Activated CD4-positive, alpha-beta T cell treated with anti-CD3 and anti-CD28 coated beads, Interleukin-2, amount 50 U/mL, for 16 hours (primary cell): ENCODE results near the gene ERMARD.

ENCODE experiments used
- DNase-seq: peaks from one replicate; pipeline ENCODE4 v3.0.0-alpha.2; 2020

Gene ERMARD

DNA sequence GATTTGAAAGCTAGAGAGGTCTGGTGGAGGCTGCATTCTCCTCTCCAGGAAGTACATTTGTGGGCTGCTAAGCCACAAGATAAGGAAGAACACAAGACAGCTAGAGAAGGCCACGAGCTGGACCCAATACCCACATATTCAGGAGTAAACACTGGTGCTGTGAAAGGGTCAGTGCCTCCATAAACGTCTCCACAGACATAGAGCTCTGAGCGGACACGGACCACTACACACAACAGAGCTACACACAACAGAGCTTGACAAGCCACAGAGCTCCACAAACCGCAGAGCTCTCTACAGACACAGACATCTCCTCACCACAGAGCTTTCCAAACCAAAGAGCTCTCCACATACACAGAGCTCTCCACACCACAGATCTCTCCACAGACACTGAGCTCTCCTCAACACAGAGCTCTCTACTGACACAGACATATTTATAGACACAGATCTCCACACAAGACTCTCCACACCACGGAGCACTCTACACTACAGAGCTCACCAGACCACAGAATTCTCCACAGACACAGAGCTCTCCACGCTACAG is 51.9 kb downstream of the ERMARD start:
- DNase-seq, result peak; percentile 18

DNA sequence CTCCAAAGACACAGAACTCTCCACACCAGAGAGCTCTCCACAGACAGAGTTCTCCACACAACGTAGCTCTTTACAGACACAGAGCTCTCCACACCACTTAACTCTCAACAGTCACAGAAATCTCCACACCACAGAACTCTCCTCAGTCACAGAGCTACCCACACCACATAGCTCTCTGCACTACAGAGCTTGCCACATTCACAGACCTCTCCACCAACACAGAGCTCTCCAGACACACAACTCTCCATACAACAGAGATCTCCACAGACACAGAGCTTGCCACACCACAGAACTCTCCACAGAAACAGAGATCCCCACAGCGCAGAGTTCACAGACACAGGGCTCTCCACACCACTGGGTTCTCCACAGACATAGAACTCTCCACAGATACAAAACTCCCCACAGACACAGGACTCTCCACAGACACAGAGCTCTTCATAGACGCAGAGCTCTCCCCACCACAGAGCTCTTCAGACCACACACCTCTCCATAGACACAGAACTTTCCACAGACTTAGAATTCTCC is 52.5 kb downstream of the ERMARD start:
- no peak for DNase-seq

DNA sequence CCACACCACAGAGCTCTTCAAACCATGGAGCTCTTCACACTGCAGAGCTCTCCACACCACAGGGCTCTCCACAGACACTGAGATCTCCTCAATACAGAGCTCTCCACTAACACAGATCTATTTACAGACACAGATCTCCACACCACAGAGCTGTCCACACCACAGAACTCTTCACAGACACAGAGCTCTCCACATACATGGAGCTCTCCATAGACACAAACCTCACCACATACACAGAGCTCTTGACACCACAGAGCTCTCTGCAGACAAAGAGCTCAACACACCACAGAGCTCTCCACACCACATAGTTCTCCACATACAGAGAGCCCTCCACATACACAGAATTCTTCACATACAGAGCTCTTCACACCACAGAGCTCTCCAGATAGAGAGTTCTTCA is 53.0 kb downstream of the ERMARD start:
- no peak for DNase-seq

DNA sequence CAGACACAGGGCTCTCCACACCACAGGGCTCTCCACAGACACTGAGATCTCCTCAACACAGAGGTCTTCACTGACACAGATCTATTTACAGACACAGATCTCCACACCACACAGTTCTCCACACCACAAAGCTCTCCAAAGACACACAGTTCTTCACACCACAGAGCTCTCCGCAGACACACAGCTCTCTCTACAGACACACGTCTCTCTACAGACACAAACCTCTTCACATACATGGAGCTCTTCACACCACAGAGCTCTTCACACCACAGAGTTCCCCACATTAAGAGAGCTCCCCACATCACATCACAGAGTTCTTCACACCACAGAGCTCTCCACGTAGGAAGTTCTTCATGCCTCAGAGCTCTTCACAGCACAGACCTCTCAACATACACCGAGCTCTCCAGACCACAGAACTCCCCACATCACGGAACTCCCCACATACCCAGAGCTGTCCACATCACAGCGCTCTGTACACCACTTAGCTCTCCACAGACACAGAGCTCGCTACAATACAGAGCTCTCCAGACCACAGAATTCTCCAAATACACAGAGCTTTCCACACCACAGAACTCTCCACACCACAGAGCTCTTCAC is 53.9 kb downstream of the ERMARD start:
- DNase-seq, result no peak

DNA sequence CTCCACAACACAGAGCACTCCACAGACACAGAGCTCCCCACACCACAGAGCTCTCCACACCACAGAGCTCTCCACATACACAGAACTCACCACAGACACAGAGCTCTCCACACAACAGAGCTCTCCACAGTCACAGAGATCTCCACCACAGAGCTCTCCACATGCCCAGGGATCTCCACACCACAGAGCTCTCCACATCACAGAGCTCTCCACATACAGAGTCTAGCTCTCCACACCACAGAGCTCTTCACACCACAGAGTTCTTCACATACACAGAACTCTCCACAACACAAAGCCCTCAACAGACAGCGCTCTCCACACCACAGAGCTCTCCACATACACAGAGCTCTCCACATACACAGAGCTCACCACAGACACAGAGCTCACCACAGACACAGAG is 55.3 kb downstream of the ERMARD start:
- DNase-seq, result no peak

DNA sequence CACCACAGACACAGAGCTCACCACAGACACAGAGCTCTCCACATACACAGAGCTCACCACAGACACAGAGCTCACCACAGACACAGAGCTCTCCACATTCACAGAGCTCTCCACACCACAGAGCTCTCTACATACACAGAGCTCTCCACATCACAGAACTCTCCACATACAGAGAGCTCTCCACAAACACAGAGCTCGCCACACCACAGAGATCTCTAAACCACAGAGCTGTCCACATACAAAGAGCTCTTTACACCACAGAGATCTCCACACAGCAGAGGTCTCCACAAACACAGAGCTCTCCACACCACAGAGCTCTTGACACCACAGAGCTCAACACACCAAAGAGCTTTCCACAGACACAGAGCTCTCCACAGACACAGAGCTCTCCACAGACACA is 55.8 kb downstream of the ERMARD start:
- no peak for DNase-seq

DNA sequence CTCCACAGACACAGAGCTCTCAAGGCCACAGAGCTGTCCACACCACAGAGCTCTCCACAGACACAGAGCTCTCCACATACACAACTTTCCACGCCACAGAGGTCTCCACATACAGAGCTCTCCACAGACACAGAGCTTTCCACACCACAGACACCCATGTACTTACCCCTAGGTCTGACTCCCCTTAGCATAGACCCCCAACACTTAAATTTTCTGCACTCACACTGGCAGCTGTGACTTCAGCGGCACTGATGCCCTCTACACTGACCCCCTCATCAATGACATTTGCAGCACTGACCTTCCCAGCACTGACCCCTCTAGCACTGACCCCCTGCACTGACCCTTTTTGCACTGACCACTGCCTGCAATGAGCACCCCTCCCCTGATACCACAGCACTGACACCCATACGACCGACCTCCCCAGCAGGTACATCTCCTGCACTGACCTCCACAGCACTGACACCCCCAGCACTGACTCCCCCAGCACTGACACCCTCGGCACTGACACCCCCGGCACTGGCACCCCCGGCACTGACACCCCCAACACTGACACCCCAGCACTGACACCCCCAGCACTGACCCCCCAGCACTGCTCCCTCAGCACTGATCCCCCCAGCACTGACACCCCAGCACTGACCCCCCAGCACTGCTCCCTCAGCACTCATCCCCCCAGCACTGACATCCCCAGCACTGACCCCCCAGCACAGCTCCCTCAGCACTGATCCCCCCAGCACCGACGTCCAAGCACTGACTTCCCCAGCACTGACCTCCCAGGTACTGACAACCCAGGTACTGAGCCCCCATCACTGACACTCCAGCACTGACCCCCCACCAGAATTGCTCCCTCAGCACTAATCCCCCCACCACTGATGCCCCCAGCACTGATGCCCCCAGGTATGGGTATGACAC is 56.5 kb downstream of the ERMARD start:
- DNase-seq, result no peak

DNA sequence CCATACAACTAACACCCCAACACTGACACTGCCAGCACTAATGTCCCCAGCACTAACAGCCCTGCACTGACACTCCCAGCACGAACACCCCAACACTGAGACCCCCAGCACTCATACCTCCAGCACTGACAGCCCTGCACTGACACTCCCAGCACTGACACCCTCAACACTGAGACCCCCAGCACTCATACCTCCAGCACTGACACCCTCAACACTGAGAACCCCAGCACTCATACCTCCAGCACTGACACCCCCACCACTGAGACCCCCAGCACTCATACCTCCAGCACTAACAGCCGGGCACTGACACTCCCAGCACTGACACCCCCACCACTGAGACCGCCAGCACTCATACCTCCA is 57.2 kb downstream of the ERMARD start:
- DNase-seq, result no peak

DNA sequence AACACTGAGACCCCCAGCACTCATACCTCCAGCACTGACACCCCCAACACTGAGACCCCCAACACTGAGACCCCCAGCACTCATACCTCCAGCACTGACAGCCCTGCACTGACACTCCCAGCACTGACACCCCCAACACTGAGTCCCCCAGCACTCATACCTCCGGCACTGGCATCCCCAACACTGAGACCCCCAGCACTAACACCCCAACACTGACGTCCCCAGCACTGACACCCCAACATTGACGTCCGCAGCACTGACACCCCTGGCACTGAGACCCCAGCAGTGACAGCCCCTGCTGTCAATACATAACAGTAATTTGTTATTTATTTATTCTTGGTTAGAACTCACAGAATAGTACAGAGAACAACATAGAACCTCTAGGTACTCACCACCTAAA is 58.0 kb downstream of the ERMARD start:
- no peak for DNase-seq

DNA sequence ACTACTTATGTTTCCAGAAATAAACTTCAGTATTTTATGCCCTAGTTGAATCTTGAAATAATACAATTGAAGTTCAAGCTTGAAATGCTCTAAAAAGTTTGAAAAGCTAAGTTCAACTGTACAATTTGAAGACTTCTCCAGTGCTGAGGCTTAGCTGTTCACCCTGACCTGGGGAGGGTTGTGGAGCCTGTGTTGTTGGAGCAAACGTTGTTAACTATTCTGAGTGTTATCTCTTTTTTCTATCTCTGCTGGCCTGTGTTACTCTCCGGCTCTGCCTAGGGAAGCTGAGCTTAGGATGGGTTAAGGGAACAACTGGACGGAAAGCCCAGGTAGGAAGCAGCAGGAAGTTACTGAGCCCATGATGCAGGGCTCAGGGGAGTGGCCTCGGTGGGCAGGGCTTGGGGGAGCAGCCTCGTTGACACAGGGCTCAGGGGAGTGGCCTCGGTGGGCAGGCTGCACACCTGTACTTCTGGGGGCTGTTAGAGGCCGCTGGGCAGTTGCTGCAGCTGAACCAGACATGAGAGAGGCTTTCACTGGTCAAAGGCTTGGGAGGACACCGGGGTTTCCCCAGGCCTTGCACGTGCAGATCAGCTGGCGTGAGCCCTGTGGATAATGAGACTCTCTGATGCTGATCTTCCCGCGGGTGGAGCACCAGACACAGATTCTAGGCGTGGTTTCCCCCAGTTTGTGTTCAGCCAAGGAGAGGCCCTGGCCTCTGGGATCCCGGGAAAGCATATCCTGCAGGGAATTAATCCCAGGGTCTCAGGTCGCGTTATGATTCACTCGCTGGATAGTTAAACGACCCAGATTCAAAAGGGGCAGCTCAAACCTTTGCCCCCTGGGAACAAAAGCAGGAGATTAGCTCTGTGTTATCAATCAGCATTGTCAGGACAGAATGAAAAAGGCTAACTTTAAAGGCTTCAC is 58.9 kb downstream of the ERMARD start:
- DNase-seq, result no peak

DNA sequence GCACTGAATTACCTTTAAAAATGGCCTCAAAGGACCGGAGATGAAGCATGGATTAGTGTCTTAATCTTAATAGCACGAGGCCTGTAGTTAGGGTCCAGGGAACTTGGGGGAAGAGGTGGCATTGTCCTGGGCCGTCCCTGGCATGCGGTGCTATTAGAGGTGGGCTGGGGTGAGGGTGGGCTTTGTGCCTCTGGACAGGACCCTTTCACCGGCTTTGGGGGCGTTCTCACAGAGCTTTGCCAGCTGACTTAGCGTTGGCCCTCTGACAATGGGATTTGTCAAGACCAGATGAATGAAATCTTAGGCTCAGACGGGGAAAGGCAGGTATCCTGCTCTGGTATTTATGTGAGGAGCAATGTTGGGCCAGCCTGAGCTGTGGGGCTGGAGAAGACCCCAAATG is 59.6 kb downstream of the ERMARD start:
- DNase-seq, result no peak

DNA sequence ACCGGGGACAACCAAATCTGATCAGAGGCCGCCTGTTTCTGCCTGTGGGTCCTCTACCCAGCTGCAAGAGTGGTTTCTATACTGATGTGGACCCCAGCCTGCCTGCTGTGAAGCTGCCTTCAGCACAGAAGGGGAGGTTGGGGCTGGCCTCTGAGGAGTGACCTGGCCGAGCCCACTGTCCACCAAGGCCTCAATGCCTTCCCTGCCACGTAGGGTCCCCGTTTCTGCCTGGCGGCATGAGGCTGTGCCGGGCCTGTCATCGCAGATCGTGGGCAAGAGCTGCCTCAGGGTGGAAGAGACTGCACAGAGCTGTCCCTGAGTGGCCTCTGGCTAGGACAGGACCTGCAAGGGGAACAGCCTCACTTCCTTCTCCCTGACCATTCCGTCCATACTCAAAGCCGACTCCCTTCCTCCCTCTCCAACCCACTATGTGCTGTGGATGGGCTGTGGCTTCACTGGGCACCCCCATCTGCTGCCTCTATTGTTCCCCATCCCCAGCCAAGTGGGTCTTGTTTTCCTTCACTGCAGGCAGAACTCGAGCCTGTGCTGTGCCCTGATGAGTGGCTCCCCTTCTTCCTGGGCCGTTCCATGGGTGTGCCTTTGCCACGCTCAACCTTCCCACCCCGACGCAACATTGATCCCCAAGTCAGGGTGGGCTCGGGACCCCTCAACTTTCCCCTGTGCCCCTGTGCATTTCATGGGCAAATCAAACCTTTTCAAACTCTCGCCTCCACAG is 60.3 kb downstream of the ERMARD start:
- no peak for DNase-seq

DNA sequence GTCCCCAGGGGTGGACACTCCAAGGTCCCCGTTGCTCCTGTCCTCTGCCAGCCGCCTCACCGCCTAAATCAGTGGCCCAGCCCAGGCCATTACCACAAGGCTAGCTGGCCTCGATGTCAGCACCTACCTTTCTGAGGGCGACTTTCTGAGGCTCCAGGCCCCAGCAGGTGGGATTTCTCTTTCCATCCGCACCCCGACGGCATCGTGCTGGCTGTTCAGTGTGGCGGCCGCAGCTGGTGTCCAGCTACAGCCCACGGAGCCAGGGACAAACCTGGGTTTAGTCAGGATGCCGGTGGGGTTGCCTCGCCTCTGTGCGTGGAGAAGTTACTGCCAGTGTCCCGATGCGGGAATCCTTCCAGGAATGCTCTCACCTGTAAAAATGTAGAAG is 60.8 kb downstream of the ERMARD start:
- DNase-seq, result no peak

DNA sequence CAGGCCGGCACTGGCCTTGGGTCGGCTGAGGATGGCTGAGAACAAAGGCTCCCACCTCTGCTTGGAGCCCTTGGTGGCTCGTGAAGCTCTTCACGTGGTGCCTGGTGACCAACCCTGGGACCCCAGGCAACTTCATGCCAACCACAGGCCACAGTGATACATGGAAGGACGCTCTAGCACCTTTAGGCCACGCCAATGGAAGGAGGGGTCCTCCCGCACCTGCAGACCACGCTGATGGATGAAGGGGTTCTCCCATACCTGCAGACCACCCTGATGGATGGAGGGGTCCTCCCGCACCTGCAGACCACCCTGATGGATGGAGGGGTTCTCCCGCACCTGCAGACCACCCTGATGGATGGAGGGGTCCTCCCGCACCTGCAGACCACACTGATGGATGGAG is 62.5 kb downstream of the ERMARD start:
- no peak for DNase-seq

DNA sequence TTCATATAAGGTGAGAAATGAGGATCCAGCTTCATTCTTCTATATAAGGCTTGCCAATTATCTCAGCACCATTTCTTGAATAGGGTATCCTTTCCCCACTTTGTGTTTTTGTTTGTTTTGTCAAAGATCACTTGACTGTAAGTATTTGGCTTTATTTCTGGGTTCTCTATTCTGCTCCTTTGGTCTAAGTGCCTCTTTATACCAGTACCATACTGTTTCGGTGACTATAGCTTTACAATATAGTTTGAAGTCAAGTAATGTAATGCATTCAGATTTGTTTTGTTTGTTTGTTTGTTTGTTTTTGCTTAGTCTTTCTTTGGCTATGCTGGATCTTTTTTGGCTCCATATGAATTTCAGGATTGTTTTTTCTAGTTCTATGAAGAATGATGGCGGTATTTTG is 64.6 kb downstream of the ERMARD start:
- no peak for DNase-seq

DNA sequence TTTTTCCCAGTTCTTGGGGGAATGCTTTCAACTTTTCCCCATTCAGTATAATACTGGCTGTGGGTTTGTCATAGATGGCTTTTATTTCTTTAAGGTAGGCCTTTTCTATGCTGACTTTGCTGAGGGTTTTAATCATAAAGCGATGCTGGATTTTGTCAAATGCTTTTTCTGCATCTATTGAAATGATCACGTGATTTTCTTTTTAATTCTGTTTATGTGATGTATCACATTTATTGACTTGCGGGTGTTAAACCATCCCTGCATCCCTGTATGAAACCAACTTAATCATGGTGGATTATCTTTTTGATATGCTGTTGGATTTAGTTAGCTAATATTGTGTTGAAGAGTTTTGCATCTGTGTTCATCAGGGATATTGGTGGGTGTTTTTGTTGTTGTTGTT is 65.6 kb downstream of the ERMARD start:
- no peak for DNase-seq

DNA sequence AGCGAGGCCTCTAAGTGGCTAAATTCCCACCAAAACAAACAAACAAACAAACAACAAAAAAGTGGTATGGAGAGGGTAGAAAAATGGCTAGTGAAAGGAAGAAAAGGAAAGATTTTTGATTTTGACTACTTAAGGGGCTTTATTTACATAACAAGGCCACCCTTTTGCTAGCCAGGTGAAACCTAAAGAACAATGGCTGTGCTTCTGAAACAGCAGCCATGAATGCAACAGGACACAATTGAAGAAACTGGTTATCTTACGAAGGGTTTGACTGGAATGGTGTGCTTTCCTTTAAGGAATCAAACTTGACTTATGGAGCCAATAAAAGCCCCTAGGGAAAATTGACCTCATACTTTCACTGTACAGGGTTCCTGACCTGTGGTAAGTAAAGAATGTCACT is 68.9 kb downstream of the ERMARD start:
- no peak for DNase-seq

DNA sequence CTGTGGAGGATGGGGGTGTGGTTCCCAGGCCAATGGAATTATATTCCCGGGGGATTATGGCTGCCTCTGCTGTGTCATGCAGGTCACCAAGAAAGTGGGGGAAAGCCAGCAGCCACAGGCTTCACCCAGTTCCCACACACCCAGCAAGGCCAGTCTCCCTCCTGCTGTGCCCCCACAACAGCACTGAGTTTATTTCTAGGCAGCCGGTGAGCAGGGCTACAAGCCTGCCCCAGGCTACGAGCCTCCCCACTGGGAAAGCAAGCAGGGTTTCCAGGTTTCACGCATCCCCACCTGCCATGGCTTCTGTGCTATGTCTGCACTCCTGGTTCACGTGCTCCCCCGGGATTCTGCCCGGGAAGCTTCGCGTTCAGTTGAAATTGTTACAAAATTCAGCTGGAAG is 72.6 kb downstream of the ERMARD start:
- DNase-seq, result no peak

DNA sequence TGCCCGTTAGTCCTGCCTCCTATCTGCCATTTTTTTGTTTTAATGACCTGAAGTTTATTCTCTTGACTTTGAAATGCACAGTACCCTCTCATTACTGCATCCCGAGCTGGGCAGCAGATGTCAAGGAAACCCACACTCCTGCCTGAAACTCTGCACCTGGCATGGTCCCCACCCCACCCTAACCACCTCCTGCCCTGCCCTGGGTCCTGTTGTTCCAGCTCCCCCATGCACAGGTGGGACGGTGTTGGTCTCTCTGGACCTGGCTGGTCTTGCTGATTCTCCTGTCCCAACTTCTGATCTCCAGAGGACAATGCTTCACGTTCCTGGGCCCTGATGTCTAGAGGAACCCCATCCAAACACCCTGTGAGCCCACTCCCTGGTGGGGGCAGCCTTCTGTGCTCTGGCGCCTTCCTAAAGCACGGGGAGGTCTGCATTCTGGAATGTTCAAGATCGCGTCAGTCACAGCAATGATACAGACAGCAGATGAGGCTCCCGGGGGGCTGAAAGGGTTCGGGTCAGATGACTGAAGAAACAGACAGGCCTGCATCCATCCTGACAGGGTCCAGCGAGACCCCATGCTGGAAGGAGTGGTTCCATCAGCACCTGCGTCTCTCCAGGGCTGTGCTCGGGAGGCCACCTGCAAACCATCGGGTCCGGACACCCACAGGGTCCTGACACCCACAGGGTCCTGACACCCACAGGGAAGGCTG is 73.6 kb downstream of the ERMARD start:
- DNase-seq, result no peak

DNA sequence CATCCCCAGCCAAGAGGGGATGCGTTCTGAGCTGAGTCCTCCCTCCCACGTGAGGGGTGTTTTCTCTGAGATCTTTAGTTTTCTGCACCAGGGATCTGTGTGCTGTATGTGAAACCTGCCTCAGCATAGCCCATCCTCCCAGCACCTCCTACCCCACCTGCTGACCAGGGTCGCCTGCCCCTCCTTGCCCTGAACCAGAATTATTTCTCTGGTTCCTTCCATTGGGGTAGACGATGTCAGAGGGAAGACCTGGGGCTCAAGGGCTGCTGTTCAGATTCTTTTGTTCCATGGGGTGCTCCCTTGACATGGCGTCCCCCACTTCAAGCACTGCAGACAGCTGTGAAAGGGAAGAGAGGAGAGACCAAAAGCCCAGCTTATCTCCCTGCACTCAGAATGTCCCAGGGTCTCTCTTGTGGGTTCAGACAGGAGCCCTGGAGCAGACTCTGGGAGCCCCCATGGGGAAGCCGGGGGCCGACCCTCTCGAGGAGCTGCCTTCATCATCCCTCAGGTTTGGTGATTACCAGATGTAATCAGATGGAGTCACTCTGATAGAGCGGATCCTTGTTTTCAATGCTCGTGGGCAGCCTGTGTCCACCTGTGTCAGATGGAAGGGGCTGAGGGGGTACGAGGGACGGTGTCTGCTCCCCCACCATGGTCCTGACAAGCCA is 74.3 kb downstream of the ERMARD start:
- DNase-seq, result no peak

DNA sequence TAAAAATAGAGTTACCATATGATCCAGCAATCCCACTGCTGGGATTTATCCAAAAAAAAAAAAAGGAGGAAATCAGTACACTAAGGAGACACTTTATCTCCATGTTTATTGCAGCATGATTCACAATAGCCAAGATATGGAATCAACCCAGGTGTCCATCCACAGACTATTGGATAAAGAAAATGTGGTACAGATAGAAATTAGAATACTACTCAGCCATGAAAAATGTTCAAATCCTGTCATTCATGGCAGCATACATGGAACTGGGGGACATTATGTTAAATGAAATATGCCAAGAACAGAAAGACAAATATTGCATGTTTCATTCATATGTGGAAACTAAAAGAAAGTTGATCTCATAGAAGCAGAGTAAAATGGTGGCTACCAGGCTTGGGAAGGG is 75.3 kb downstream of the ERMARD start:
- no peak for DNase-seq
